HEK293 (cell line): ENCODE data around the gene FMNL3.

Experiments used
- SP2 ChIP-seq: fragments of 450-650 bp; formaldehyde crosslinking; IDR thresholded peaks from 2 replicates; pipeline ENCODE4 v1.5.1; 2016; ENCODE audit warnings: missing biosample characterization, missing genetic modification characterization
- ZNF521 ChIP-seq: fragments of 450-650 bp; formaldehyde crosslinking; IDR thresholded peaks from 2 replicates; pipeline ENCODE4 v1.5.1; 2017; ENCODE audit warnings: missing biosample characterization, mild to moderate bottlenecking, missing genetic modification characterization
- TF ChIP-seq, protein P1 (sequence below): fragments of 450-650 bp; formaldehyde crosslinking; IDR thresholded peaks from 2 replicates; pipeline ENCODE4 v1.5.1; 2016; ENCODE audit warnings: missing biosample characterization, missing genetic modification characterization
- TF ChIP-seq, protein P2 (sequence below): fragments of 450-650 bp; formaldehyde crosslinking; IDR thresholded peaks from 2 replicates; pipeline ENCODE4 v1.5.1; 2016; ENCODE audit warnings: missing biosample characterization, missing genetic modification characterization

DNA sequence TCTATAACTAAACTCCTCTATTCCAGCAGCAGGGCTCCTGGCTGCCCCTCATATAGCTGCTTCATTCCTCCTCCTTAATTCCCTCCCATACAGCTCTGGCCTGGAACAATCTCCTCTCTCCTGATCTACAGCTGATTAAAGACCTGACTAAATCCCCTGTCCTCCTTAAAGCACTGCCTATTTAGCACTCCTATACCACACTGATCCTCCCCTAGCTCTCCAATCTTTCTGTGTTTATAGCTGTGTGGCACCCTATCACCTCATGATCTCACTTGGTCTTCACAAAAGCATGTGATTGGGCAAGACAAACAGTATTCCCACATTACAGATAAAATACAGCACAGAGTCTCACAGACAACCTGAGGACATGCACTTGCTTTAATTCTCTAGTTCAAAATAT, 17.4 kb downstream of the FMNL3 start:
- TF ChIP-seq ZNF521 (tag by site-specific recombination) (no peak), SP2 (tag by site-specific recombination) (no peak)
- TF ChIP-seq, protein P1, sequence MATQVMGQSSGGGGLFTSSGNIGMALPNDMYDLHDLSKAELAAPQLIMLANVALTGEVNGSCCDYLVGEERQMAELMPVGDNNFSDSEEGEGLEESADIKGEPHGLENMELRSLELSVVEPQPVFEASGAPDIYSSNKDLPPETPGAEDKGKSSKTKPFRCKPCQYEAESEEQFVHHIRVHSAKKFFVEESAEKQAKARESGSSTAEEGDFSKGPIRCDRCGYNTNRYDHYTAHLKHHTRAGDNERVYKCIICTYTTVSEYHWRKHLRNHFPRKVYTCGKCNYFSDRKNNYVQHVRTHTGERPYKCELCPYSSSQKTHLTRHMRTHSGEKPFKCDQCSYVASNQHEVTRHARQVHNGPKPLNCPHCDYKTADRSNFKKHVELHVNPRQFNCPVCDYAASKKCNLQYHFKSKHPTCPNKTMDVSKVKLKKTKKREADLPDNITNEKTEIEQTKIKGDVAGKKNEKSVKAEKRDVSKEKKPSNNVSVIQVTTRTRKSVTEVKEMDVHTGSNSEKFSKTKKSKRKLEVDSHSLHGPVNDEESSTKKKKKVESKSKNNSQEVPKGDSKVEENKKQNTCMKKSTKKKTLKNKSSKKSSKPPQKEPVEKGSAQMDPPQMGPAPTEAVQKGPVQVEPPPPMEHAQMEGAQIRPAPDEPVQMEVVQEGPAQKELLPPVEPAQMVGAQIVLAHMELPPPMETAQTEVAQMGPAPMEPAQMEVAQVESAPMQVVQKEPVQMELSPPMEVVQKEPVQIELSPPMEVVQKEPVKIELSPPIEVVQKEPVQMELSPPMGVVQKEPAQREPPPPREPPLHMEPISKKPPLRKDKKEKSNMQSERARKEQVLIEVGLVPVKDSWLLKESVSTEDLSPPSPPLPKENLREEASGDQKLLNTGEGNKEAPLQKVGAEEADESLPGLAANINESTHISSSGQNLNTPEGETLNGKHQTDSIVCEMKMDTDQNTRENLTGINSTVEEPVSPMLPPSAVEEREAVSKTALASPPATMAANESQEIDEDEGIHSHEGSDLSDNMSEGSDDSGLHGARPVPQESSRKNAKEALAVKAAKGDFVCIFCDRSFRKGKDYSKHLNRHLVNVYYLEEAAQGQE (tag by site-specific recombination) = no peak
- TF ChIP-seq, protein P2, sequence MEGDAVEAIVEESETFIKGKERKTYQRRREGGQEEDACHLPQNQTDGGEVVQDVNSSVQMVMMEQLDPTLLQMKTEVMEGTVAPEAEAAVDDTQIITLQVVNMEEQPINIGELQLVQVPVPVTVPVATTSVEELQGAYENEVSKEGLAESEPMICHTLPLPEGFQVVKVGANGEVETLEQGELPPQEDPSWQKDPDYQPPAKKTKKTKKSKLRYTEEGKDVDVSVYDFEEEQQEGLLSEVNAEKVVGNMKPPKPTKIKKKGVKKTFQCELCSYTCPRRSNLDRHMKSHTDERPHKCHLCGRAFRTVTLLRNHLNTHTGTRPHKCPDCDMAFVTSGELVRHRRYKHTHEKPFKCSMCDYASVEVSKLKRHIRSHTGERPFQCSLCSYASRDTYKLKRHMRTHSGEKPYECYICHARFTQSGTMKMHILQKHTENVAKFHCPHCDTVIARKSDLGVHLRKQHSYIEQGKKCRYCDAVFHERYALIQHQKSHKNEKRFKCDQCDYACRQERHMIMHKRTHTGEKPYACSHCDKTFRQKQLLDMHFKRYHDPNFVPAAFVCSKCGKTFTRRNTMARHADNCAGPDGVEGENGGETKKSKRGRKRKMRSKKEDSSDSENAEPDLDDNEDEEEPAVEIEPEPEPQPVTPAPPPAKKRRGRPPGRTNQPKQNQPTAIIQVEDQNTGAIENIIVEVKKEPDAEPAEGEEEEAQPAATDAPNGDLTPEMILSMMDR (tag by site-specific recombination) = no peak
